GM18858 (cell line): Measurements from ENCODE around the gene ITGA1.
"Not testable (repeated sequence)": the region's sequence is repeated elsewhere in the genome, so short reads cannot be mapped to it uniquely, and the experiment has no call there.

Experiments
- ATAC-seq: cut with Tn5 transposase; IDR thresholded peaks from one replicate; pipeline ENCODE4 v1.9.1; 2021; ENCODE audit not compliant: unreplicated experiment

Gene ITGA1

DNA sequence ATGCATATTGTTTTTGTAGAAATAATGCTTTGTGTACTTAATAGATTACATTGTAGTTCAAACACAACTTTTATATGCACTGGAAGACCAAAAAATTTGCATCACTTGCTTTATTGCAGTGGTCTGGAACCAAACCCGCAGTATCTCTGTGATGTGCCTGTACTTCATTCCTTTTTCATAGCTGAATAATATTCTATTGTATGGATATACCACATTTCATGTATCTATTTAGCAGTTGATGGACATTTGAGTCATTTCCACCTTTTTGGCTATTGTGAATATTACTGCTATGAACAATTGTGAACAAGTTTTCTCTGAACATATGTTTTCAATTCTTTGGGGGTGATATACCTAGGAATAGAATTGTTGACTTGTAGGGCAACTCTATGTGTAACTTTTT is 40.1 kb downstream of the ITGA1 start:
- no peak for ATAC-seq

DNA sequence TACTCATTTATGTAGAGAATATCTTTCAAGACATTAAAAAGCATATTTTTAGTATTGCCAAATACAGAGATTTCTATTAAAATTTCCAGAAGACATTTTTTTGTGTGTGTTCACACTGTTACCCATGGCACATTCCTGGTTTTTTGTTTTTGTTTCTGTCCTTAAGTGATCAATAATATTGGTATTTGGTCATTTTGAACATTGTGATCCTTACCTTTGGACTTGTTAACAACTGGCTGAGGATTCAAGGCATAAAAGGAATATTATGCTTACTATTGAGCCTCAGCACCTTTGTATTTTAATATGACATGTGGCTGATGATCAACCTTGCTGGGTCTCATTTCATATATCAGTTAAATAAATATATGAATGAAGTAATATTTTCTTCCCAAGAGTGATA is 41.9 kb downstream of the ITGA1 start:
- ATAC-seq = no peak

DNA sequence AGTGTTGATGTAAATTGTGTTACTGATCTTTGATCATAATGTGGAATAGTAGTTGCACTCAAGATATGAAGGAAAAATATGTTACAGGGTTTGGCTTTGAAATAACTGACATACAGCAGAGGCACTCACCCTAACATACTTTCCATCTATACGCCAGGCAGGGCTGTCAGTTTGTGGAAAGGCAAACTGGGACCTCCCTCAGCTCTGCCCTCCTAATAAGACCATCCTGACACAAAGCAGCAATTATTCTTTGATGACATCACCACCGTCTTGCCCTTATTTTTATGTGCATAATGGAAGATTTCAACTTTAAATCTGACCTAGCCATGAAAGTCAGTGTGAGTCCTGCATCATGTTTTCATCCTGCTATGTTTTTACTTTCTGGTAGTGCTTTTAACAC is 42.9 kb downstream of the ITGA1 start:
- ATAC-seq = no peak

DNA sequence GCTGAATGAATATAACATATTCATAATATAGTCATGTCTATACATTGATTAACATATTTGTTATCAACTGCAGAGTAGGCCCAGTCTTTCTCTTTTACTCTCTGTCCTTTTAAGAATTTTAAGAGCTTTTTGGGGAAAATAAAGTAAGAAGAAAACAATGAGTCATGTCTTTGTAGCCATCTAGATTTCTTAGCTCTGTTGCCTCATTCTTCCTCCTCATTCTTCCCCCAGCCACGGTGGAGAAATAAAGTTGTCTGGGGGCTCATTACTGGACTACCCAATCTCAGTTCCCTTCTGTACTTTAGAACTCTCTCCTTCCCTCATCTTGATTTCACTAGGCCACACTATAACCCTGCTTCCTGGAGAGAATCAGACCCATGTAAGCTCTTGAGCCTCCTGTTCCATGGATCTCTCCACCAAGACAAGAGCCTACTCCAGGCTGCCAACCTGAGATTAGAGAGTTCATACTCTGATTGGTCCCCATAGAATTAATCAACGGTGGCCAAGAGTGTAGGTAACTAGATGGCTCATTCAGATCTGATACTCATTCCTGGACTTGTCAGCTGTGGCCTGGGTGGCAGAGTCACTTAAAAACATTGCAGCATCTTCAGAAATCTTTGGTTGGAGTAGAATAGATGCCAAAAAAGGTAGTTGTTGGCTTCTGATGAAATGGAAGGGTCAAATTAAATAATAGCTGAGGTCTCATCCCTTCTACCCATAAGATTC is 44.2 kb downstream of the ITGA1 start:
- no peak for ATAC-seq

DNA sequence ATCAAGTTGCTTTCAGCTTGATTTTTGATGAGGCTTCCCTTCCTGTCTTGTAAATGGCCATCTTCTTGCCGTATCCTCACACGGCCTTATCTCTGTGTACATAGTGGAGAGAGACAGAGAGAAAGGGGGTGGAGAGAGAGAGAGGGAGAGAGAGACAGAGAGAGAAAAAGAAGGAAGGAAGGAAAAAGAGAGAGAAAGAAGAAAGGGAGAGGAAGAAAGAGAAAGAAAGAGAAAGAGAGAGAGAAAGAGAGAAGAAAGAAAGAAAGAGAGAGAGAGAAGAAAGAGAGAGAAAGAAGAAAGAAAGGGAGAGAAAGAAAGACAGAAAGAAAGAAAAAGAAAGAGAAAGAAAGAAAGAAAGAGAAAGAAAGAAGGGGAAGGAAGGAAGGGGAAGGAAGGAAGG is 46.6 kb downstream of the ITGA1 start:
- no peak for ATAC-seq

DNA sequence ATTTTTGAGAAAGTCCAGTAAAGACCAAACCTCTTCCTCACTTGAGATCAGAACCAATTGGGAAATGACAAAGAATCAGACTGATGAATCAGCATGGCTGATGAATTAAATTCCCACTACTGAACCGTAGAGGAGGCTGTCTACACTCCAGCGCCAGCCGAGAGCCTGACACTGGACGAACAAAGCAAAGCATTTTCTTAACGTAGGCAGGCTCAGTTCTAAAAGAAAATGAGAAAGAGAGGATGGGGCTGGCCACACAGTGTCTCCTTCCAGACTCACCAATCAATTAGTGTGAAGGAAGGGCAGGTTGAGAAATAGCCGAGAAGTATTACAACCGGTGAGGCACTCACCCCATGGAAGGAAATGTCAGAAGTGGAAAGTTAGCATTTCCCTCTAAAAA is 49.4 kb downstream of the ITGA1 start:
- no peak for ATAC-seq

GRCh38 chr5:52837591-52838001 is 49.9 kb downstream of the ITGA1 start:
- ATAC-seq = no peak

- no peak for ATAC-seq
Observed at GRCh38 chr5:52838326-52839015, 50.8 kb downstream of the ITGA1 start.

DNA sequence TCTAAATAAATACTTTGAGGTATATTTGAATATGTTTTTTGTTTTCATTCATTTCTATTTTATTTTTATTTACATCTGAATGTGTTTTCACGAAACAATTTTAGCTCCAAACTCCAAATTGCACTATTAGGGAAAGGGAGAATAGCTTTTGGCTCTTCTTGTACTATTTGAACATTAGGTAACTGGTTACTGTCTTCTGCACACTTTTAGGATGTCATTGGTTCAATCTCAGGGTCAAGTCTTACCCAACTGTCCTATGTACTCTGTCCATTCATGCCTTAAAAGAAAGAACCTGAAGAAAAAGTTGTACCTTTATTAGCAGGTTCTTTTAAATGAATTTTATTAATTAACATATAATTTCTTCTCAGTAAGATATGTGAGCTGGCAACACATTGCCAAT is 51.6 kb downstream of the ITGA1 start:
- ATAC-seq = no peak

- no peak for ATAC-seq
Observed at GRCh38 chr5:52840277-52841050, 52.7 kb downstream of the ITGA1 start.

- no peak for ATAC-seq
Observed at GRCh38 chr5:52841114-52841513, 53.4 kb downstream of the ITGA1 start.

DNA sequence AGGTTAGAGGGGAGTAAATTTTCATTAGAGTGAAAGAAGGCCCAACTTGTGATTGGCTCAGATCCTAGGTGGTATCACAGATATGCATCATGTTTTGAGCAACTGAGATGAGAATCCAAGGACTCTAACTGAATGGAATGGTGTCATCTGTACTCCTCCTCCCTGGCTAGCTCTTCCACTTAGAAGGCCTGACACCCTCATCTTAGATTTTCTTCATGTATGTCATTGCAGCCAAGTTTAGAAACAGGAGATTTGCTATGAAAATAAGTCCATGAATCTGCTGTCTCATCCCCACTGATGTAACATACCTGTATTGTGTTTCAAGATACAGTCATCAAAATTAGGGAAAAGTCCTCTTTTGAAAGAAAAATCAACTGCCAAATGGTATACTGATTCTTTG is 54.4 kb downstream of the ITGA1 start:
- ATAC-seq = no peak

DNA sequence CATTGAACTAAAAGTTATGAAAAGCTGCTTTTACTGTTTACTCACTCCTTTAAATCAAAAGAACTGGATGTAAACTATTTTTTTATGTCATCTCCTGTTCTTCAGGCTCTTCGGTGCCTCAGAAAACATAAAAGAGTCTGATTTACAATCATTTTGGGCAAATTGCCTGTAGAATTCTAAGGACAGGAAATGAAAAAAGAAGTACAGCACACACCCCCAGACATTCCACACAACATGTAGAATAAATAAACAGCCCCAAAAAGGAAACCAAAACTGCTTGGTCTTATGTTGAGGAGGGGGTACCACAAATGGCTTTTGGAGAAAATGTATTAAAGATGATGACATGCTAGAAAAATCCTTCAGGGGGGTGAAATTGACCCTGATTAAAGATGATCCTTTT is 57.2 kb downstream of the ITGA1 start:
- ATAC-seq = no peak

DNA sequence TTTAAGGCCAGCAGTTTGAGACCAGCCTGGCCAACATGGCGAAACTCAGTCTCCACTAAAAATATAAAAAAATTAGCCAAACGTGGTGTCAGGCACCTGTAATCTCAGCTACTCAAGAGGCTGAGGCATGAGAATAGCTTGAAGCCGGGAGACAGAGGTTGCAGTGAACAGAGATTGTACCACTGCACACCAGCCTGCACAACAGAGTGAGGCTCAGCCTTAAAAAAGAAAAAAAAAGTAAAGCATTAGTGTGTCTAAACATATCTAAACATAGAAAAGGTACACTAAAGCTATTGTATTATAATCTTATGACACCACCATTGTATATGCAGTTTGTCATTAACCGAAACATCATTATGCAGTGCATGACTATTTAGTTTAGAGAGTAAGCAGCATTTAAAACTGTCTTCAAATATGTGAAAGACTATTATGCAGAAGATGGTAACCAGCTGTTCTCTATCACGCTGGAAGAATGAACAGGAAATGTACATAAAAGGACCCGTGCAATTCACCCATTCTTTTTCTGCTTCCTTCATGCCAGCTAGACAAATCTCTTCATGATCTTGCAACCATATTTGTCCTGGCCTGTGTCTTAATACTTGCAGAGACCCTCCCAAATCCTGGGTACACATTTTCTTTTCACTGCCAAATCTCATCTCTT is 58.6 kb downstream of the ITGA1 start:
- ATAC-seq = no peak

DNA sequence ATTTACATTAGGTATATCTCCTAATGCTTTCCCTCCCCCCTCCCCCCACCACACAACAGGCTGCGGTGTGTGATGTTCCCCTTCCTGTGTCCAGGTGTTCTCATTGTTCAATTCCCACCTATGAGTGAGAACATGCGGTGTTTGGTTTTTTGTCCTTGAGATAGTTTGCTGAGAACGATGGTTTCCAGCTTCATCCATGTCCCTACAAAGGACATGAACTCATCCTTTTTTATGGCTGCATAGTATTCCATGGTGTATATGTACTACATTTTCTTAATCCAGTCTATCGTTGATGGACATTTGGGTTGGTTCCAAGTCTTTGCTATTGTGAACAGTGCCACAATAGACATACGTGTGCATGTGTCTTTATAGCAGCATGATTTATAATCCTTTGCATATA is 61.0 kb downstream of the ITGA1 start:
- not testable (repeated sequence) for ATAC-seq

GRCh38 chr5:52849544-52849943 is 61.8 kb downstream of the ITGA1 start:
- no peak for ATAC-seq

DNA sequence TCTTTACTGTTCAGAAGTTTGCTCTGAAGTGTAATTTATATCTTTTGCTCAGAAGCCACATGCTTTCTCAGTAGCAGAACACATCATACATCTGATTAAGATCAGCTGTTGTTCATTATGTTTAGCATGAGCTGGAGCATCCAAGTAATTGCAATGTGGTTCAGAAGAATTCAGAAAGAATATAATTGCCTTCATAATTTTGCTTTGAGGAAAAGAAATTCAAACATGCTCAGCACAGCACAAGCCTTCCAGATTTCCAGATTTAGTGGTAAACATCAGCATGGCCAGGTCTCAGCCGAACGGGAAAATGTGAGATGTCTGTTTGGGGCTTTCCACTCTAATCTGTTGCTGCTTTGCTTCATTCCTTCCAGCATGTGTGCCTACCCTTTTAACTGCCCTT is 65.9 kb downstream of the ITGA1 start:
- no peak for ATAC-seq

- ATAC-seq = no peak
Observed at GRCh38 chr5:52854301-52854700, 66.6 kb downstream of the ITGA1 start.

GRCh38 chr5:52854949-52855348 is 67.2 kb downstream of the ITGA1 start:
- ATAC-seq = no peak

GRCh38 chr5:52856564-52856963 is 68.8 kb downstream of the ITGA1 start:
- ATAC-seq = peak; percentile 86

DNA sequence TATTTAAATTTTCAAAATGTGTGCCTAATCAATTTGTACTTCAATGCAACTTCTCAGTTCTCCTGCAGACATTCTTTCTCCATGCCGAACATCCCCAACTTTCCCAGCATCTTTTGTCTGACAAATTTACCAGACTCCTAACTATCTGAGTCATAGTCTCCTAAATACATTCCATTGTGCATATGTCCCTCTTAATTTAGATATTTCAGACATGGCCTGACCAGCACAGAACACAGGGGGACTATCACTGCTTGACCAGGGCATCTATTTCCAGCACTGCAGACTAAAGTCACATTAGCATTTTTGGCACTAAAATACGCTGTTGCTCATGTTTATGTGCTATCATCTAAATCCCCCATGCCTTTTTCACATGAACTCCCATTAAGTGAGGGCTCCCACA is 71.9 kb downstream of the ITGA1 start:
- ATAC-seq = no peak

GRCh38 chr5:52861368-52861767 is 73.7 kb downstream of the ITGA1 start:
- ATAC-seq = no peak
